HFFc6 (cell line): Measurements from ENCODE around the gene SPEG. TPM values are rescaled to one million over a fixed set of nuclear protein-coding genes. Genes with fewer than 3 reads are reported as not detected.

ENCODE experiments used
- DNase-seq: peaks from one replicate; pipeline ENCODE4 v3.0.0-alpha.2; 2018
- H3K27ac Mint-ChIP-seq: 2 replicates; pipeline ENCODE4 v1.8.0; 2020; ENCODE audit warnings: mild to moderate bottlenecking, mixed read lengths
- H3K27me3 Mint-ChIP-seq: 2 replicates; pipeline ENCODE4 v1.8.0; 2021; ENCODE audit warnings: mild to moderate bottlenecking, moderate library complexity, mixed read lengths; ENCODE audit not compliant: insufficient read depth
- H3K36me3 Mint-ChIP-seq: 2 replicates; pipeline ENCODE4 v1.8.0; 2021; ENCODE audit warnings: low read depth, mixed read lengths
- H3K4me1 Mint-ChIP-seq: 2 replicates; pipeline ENCODE4 v1.8.0; 2020; ENCODE audit warnings: low read depth, mixed read lengths
- H3K4me3 Mint-ChIP-seq: 2 replicates; pipeline ENCODE4 v1.8.0; 2020; ENCODE audit warnings: mild to moderate bottlenecking, moderate library complexity, mixed read lengths
- H3K9me3 Mint-ChIP-seq: 2 replicates; pipeline ENCODE4 v1.8.0; 2020; ENCODE audit warnings: mild to moderate bottlenecking, mixed read lengths
- CTCF ChIP-seq: fragments of 200-600 bp; sonication (generic); IDR thresholded peaks from 2 replicates; pipeline ENCODE4 v1.5.0; 2021; ENCODE audit warnings: antibody characterized with exemption, mild to moderate bottlenecking
- total RNA-seq, 6 experiments: library from RNA; stranded (reverse); fragmentation: NEBNext Ultra II Directional; extraction: Animal tissue kit (Norgen Biotek cat#: 25700); gene quantifications; 2 replicates in 1 of 6; 3 replicates in 5 of 6; pipeline ENCODE4 v1.2.3, GENCODE V29; 2021

SPEG gene
- total RNA-seq, 6 experiments from 2014 or later: 80.9 to 89.5 (median 84.7) TPM

GRCh38 chr2:219495531-219496122, 61.0 kb downstream of the SPEG start:
- peaks cover 5% of the 10 kb centered on the region for H3K27me3 Mint-ChIP-seq
- H3K4me3 Mint-ChIP-seq: no peak overlapping the region; the same call in 1 of the 2 replicates
- DNase-seq: peak; percentile 71

DNA sequence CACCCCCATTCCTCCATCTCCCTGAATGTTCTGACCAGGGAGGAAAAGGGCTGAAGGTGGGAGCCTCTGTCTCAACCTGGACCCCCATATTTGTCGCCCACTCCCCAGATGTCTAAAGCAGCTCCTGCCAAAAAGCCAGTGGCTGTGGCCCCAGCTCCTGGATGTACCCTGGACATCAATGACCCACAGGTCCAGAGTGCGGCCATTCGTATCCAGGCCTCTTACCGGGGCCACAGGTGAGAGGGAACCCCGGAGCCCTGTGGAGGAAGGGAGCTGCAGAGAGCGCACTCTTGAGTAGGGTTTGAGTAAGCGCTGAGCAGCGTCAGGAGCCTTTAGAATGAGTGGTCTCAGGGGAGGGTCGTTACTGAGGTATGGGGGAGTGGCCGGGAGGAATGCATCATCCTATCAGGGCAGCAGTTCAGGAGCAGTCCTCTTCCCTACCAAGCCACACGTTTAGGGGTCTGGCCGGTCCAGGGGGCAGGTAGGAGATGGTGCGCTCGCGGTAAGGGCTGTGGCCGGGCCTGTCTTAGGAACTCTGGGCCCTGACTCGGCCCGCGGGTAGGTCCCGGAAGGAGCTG, 61.7 kb downstream of the SPEG start:
- peaks cover 36% of the 10 kb centered on the region for H3K4me1 Mint-ChIP-seq
- H3K27me3 Mint-ChIP-seq: peaks cover 5% of the 10 kb centered on the region
- no peak overlapping the region; the same call in 1 of the 2 replicates for H3K27ac Mint-ChIP-seq

More at GRCh38 chr2:219495531-219496122, 61.0 kb downstream of the SPEG start:
- H3K27ac Mint-ChIP-seq: peak overlapping the region; percentile 7; the same call in 1 of the 2 replicates
- TF ChIP-seq CTCF: peak; percentile 90
- H3K4me1 Mint-ChIP-seq: peaks cover 32% of the 10 kb centered on the region
- peaks cover 4% of the 10 kb centered on the region; the same call in 1 of the 2 replicates for H3K36me3 Mint-ChIP-seq
- no peaks in the 10 kb centered on the region for H3K9me3 Mint-ChIP-seq

GRCh38 chr2:219496825-219497494, 62.3 kb downstream of the SPEG start:
- Mint-ChIP-seq H3K27ac (no peak overlapping the region), H3K27me3 (peaks cover 3% of the 10 kb centered on the region), H3K36me3 (peaks cover 3% of the 10 kb centered on the region), H3K4me3 (peak overlapping the region; percentile 91), H3K4me1 (peaks cover 41% of the 10 kb centered on the region), H3K9me3 (no peaks in the 10 kb centered on the region)
- TF ChIP-seq CTCF: no peak
- no peak for DNase-seq

More for the DNA sequence above, 61.7 kb downstream of the SPEG start:
- H3K4me3 Mint-ChIP-seq: no peak overlapping the region
- DNase-seq: no peak
- no peak for TF ChIP-seq CTCF
- H3K9me3 Mint-ChIP-seq: no peaks in the 10 kb centered on the region
- peaks cover 4% of the 10 kb centered on the region for H3K36me3 Mint-ChIP-seq

- no peak for TF ChIP-seq CTCF
- Mint-ChIP-seq H3K4me1 (peaks cover 41% of the 10 kb centered on the region), H3K27me3 (peaks cover 2% of the 10 kb centered on the region), H3K27ac (peak overlapping the region; percentile 88), H3K36me3 (no peaks in the 10 kb centered on the region; the same call in 1 of the 2 replicates), H3K4me3 (peak overlapping the region; percentile 91), H3K9me3 (no peaks in the 10 kb centered on the region)
- peak; percentile 85 for DNase-seq
Measured at GRCh38 chr2:219497495-219498279, 63.0 kb downstream of the SPEG start.
